Astrocyte (in vitro differentiated cells and primary cell): ENCODE measurements around the gene MOB3A. TPM values are rescaled to one million over a fixed set of nuclear protein-coding genes. Genes with fewer than 3 reads are reported as not detected.
A peak's percentile ranks its signal among the peaks of the same experiment; 100 is the strongest.

Experiments
- DNase-seq: peaks from one replicate; pipeline ENCODE4 v3.0.0-alpha.2; 2010; ENCODE audit warnings: low read depth
- FAIRE-seq: peaks from 2 replicates; lab custom pipeline; 2011; peaks lifted over from hg19 to GRCh38; lab: Jason Lieb, UNC
- H2AFZ ChIP-seq: 2 replicates; pipeline ENCODE4 v1.6.0; 2012; ENCODE audit warnings: low read depth, low read length, inconsistent platforms
- H3K27ac ChIP-seq: 2 replicates; pipeline ENCODE4 v1.5.1; 2011; ENCODE audit warnings: low read depth, low read length, inconsistent platforms
- H3K27me3 ChIP-seq: 2 replicates; pipeline ENCODE4 v1.6.0; 2011; ENCODE audit warnings: low read length, inconsistent platforms; ENCODE audit not compliant: insufficient read depth
- H3K36me3 ChIP-seq: 2 replicates; pipeline ENCODE4 v1.5.1; 2011; ENCODE audit warnings: low read length, inconsistent platforms; ENCODE audit not compliant: insufficient read depth
- H3K4me1 ChIP-seq: 2 replicates; pipeline ENCODE4 v1.5.1; 2011; ENCODE audit warnings: low read length, inconsistent platforms; ENCODE audit not compliant: insufficient read depth
- H3K4me2 ChIP-seq: 2 replicates; pipeline ENCODE4 v1.6.0; 2012; ENCODE audit warnings: low read length, inconsistent platforms
- H3K4me3 ChIP-seq: 2 replicates; pipeline ENCODE4 v1.5.1; 2011; ENCODE audit warnings: low read depth, mild to moderate bottlenecking, low read length, inconsistent platforms; ENCODE audit not compliant: insufficient read depth
- H3K79me2 ChIP-seq: 2 replicates; pipeline ENCODE4 v1.6.0; 2012; ENCODE audit warnings: mild to moderate bottlenecking, low read length, inconsistent platforms; ENCODE audit not compliant: insufficient read depth
- H3K9ac ChIP-seq: 2 replicates; pipeline ENCODE4 v1.6.0; 2012; ENCODE audit warnings: mild to moderate bottlenecking, low read length, inconsistent platforms
- H3K9me3 ChIP-seq: 2 replicates; pipeline ENCODE4 v1.5.1; 2012; ENCODE audit warnings: low read depth, mild to moderate bottlenecking, low read length, inconsistent platforms; ENCODE audit not compliant: insufficient read depth
- H4K20me1 ChIP-seq: 2 replicates; pipeline ENCODE4 v1.6.0; 2012; ENCODE audit warnings: low read length, inconsistent platforms; ENCODE audit not compliant: insufficient read depth
- H3K27ac Mint-ChIP-seq: one replicate; pipeline ENCODE4 v1.8.0; 2021; ENCODE audit warnings: mild to moderate bottlenecking, mixed read lengths; ENCODE audit not compliant: unreplicated experiment
- H3K27me3 Mint-ChIP-seq: one replicate; pipeline ENCODE4 v1.8.0; 2021; ENCODE audit warnings: low read depth, mixed read lengths; ENCODE audit not compliant: unreplicated experiment
- H3K36me3 Mint-ChIP-seq: one replicate; pipeline ENCODE4 v1.8.0; 2021; ENCODE audit warnings: low read depth, mixed read lengths; ENCODE audit not compliant: unreplicated experiment
- H3K4me1 Mint-ChIP-seq: one replicate; pipeline ENCODE4 v1.8.0; 2021; ENCODE audit warnings: low read depth, mixed read lengths; ENCODE audit not compliant: unreplicated experiment
- H3K4me3 Mint-ChIP-seq: one replicate; pipeline ENCODE4 v1.8.0; 2021; ENCODE audit warnings: mild to moderate bottlenecking, moderate library complexity, mixed read lengths; ENCODE audit not compliant: unreplicated experiment
- H3K9me3 Mint-ChIP-seq: one replicate; pipeline ENCODE4 v1.8.0; 2021; ENCODE audit warnings: mild to moderate bottlenecking, mixed read lengths; ENCODE audit not compliant: unreplicated experiment
- EZH2 ChIP-seq: IDR thresholded peaks from 2 replicates; pipeline ENCODE4 v1.6.1; 2012; ENCODE audit warnings: mild to moderate bottlenecking, low read length, inconsistent platforms; ENCODE audit not compliant: insufficient read depth
- total RNA-seq: library from RNA; stranded (reverse); gene quantifications from 2 replicates; pipeline ENCODE4 v1.2.1, GENCODE V29; 2021
- TF ChIP-seq, protein P1 (sequence below): IDR thresholded peaks from 2 replicates; pipeline ENCODE4 v1.5.1; 2011; ENCODE audit warnings: low read depth, mild to moderate bottlenecking, inconsistent platforms, low read length, moderate library complexity; ENCODE audit not compliant: insufficient read depth

The MOB3A gene
- total RNA-seq, 1 donor from 2014 or later: 45.3 TPM

DNA sequence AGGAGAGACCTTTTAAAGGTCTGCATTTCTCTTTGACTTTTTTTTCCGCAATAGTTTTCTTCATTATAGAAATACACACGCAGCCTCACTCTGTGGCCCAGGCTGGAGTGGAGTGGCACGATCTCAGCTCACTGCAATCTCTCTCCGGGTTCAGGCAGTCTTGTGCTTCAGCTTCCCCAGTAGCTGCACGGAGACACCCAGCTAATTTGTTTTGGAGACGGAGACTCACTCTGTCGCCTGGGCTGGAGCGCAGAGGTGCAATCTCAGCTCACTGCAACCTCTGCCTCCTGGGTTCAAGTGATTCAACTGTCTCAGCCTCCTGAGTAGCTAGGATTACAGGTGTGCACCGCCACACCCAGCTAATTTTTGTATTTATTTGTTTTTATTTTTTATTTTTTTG lies 33.4 kb downstream of the MOB3A start:
- TF ChIP-seq, protein P1, sequence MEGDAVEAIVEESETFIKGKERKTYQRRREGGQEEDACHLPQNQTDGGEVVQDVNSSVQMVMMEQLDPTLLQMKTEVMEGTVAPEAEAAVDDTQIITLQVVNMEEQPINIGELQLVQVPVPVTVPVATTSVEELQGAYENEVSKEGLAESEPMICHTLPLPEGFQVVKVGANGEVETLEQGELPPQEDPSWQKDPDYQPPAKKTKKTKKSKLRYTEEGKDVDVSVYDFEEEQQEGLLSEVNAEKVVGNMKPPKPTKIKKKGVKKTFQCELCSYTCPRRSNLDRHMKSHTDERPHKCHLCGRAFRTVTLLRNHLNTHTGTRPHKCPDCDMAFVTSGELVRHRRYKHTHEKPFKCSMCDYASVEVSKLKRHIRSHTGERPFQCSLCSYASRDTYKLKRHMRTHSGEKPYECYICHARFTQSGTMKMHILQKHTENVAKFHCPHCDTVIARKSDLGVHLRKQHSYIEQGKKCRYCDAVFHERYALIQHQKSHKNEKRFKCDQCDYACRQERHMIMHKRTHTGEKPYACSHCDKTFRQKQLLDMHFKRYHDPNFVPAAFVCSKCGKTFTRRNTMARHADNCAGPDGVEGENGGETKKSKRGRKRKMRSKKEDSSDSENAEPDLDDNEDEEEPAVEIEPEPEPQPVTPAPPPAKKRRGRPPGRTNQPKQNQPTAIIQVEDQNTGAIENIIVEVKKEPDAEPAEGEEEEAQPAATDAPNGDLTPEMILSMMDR: no peak
- TF ChIP-seq EZH2: no peak
- no peak overlapping the region for H3K27ac ChIP-seq
- H3K4me3 Mint-ChIP-seq: peak overlapping the region; percentile 40
- no peak overlapping the region for H3K4me3 ChIP-seq
- no peaks in the 10 kb centered on the region for H3K79me2 ChIP-seq
- H3K9me3 Mint-ChIP-seq: no peaks in the 10 kb centered on the region
- DNase-seq (no peak), FAIRE-seq (no peak)
- H3K4me1 ChIP-seq: peaks cover 31% of the 10 kb centered on the region
- no peaks in the 10 kb centered on the region for H3K27me3 Mint-ChIP-seq
- H2AFZ ChIP-seq: no peak overlapping the region
- H4K20me1 ChIP-seq: no peaks in the 10 kb centered on the region
- peaks cover 15% of the 10 kb centered on the region for H3K4me1 Mint-ChIP-seq
- peaks cover 2% of the 10 kb centered on the region for H3K36me3 Mint-ChIP-seq
- no peak overlapping the region for H3K4me2 ChIP-seq
- no peaks in the 10 kb centered on the region for H3K36me3 ChIP-seq
- no peak overlapping the region for H3K9ac ChIP-seq
- no peaks in the 10 kb centered on the region for H3K27me3 ChIP-seq
- no peaks in the 10 kb centered on the region for H3K9me3 ChIP-seq
- peak overlapping the region; percentile 62 for H3K27ac Mint-ChIP-seq

DNA sequence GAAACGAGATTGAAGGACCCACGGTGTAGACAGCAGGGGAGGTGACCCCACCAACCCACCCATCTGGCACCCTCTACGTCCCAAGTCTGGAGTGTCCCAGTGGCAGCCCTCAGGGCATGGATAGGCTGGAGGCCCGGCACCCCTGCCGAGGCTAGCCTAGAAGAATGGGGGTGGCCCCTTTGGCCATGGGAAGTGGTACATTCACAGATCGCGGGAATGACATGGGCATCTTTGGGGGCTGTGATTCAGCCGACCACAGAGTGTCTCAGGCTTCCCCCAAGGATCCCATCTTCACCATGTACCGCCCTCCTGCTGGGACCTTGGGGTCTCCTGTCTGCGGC lies 33.8 kb downstream of the MOB3A start:
- Histone ChIP-seq H3K4me2 (peak overlapping the region; percentile 99), H4K20me1 (no peaks in the 10 kb centered on the region), H3K9ac (no peak overlapping the region), H3K36me3 (no peaks in the 10 kb centered on the region), H3K27me3 (no peaks in the 10 kb centered on the region), H2AFZ (peak overlapping the region; percentile 94), H3K79me2 (no peaks in the 10 kb centered on the region), H3K9me3 (no peaks in the 10 kb centered on the region), H3K27ac (no peak overlapping the region), H3K4me1 (peaks cover 31% of the 10 kb centered on the region), H3K4me3 (no peak overlapping the region)
- peaks cover 2% of the 10 kb centered on the region for H3K36me3 Mint-ChIP-seq
- FAIRE-seq (no peak), DNase-seq (no peak)
- H3K4me3 Mint-ChIP-seq: peak overlapping the region; percentile 40
- H3K9me3 Mint-ChIP-seq: no peaks in the 10 kb centered on the region
- H3K4me1 Mint-ChIP-seq: peaks cover 15% of the 10 kb centered on the region
- TF ChIP-seq EZH2: no peak
- TF ChIP-seq, protein P1: no peak
- peak overlapping the region; percentile 62 for H3K27ac Mint-ChIP-seq
- no peaks in the 10 kb centered on the region for H3K27me3 Mint-ChIP-seq

DNA sequence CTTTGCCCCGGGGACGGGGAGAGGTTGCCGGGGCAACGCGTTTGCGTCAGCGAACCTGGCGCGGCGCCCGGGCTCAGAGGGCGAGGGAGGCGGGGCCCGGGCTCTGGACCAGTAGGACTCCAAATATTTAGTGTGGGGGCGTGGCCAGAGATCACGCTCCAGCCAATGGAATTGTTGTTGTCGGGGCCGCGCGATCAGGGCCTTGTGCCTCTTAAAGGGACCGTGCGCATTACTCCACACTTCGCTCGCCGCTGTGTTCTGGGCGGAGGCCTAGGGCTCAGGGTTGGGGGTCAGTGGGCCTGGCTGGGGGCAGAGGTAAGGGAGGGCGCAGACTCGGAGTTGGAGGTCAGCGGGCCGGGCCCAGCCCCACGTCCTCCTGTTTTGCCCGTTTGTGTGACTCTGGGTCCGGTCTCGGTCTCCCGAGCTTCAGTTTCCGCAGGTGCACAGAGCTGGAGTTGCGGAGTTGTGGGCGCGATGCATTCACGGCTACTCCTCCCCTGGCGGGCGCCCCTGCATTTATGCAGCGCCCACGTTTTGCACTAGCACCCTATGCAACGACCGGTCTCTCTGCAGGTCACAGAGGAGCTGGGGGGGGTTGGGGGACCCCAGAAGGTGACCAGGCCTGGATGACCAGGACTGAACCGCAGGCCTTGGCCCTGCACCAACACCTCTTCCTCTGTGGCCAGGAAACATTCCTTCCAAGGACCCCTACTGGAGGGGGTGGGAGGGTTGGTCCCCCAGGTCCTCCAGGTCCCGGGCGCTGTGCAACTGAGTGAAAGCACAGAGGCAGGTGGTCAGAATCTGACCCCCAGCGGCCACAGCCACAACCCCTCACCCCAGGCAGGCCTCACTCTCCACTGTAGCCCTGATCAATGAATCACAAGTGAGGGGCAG lies 34.4 kb downstream of the MOB3A start:
- H3K36me3 Mint-ChIP-seq: peaks cover 2% of the 10 kb centered on the region
- peak; percentile 91 for DNase-seq
- H2AFZ ChIP-seq: peak overlapping the region; percentile 94

More for the DNA sequence above, 34.4 kb downstream of the MOB3A start:
- H3K36me3 ChIP-seq: no peaks in the 10 kb centered on the region
- no peaks in the 10 kb centered on the region for H3K27me3 ChIP-seq
- H3K27ac ChIP-seq: peak overlapping the region; percentile 92
- no peaks in the 10 kb centered on the region for H3K9me3 ChIP-seq
- peak overlapping the region; percentile 86 for H3K9ac ChIP-seq
- H3K4me1 Mint-ChIP-seq: peaks cover 15% of the 10 kb centered on the region
- H3K4me2 ChIP-seq: peak overlapping the region; percentile 99
- peaks cover 31% of the 10 kb centered on the region for H3K4me1 ChIP-seq
- no peaks in the 10 kb centered on the region for H3K79me2 ChIP-seq
- no peaks in the 10 kb centered on the region for H3K9me3 Mint-ChIP-seq
- peak; percentile 32 for FAIRE-seq
- H3K27ac Mint-ChIP-seq: peak overlapping the region; percentile 92
- TF ChIP-seq, protein P1: no peak
- no peak for TF ChIP-seq EZH2
- H3K27me3 Mint-ChIP-seq: no peaks in the 10 kb centered on the region
- H3K4me3 Mint-ChIP-seq: peak overlapping the region; percentile 84
- H4K20me1 ChIP-seq: no peaks in the 10 kb centered on the region
- peak overlapping the region; percentile 74 for H3K4me3 ChIP-seq
